Measurements from ENCODE around the gene ARMC9.

DNA sequence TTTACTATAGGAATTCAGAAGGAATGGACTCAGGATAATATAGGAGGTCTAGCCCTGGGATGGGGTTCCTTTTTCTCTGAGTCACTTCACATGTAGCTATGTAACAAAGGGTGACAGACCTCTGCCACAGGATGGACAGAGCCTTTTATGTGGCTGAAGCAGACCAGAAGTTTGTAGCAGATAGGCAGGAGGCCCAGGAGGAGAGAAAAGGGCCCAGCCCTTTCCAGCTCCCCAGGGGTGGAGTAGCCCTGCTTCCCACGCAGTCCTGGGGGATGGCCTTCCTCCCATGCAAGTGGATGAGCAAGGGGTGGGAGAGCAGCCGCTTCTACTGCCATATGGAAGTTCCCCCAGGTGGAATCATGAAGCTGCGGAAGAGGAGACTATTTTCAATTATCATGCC, 40.3 kb downstream of the ARMC9 start:
- TF ChIP-seq POLR2A (IDR thresholded peaks at IDR 0.05; ENCODE audit: low read depth, low read length): no peak
- TF ChIP-seq, protein P1, sequence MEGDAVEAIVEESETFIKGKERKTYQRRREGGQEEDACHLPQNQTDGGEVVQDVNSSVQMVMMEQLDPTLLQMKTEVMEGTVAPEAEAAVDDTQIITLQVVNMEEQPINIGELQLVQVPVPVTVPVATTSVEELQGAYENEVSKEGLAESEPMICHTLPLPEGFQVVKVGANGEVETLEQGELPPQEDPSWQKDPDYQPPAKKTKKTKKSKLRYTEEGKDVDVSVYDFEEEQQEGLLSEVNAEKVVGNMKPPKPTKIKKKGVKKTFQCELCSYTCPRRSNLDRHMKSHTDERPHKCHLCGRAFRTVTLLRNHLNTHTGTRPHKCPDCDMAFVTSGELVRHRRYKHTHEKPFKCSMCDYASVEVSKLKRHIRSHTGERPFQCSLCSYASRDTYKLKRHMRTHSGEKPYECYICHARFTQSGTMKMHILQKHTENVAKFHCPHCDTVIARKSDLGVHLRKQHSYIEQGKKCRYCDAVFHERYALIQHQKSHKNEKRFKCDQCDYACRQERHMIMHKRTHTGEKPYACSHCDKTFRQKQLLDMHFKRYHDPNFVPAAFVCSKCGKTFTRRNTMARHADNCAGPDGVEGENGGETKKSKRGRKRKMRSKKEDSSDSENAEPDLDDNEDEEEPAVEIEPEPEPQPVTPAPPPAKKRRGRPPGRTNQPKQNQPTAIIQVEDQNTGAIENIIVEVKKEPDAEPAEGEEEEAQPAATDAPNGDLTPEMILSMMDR (IDR thresholded peaks at IDR 0.05; ENCODE audit: extremely low read depth in 1 of 2, insufficient read depth in 1 of 2, low read depth in 1 of 2, low read length in 2 of 2): no peak
- no peak for TF ChIP-seq EZH2 (IDR thresholded peaks at IDR 0.05; ENCODE audit: borderline replicate concordance, low read depth, low read length, severe bottlenecking)
- TF ChIP-seq POLR2AphosphoS5 (IDR thresholded peaks at IDR 0.05; ENCODE audit: insufficient read depth, low read depth, low read length): no peak
- TF ChIP-seq, protein P2, sequence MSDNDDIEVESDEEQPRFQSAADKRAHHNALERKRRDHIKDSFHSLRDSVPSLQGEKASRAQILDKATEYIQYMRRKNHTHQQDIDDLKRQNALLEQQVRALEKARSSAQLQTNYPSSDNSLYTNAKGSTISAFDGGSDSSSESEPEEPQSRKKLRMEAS (IDR thresholded peaks at IDR 0.05; ENCODE audit: insufficient read depth, insufficient read length): no peak
- no peak for TF ChIP-seq JUN (IDR thresholded peaks at IDR 0.05; ENCODE audit: borderline replicate concordance, insufficient read depth, insufficient read length, low read depth)

Data from endothelial cell of umbilical vein (primary cell).